Measurements from ENCODE around the gene SPRR2D. TPM values are rescaled to one million over a fixed set of nuclear protein-coding genes. Genes with fewer than 3 reads are reported as not detected.

The SPRR2D gene
- total RNA-seq, 1 donor from 2014 or later: not detected

GRCh38 chr1:153049211-153049610 is 8.3 kb upstream of the SPRR2D start:
- no peak for DNase-seq (ENCODE audit: extremely low spot score, unreplicated experiment)
- no peak overlapping the region for H3K4me3 Mint-ChIP-seq (ENCODE audit: unreplicated experiment)
- no peaks in the 10 kb centered on the region for H3K9me3 Mint-ChIP-seq (ENCODE audit: unreplicated experiment)
- H3K4me1 Mint-ChIP-seq (ENCODE audit: unreplicated experiment): no peaks in the 10 kb centered on the region
- no peak overlapping the region for H3K27ac Mint-ChIP-seq (ENCODE audit: unreplicated experiment)
- H3K36me3 Mint-ChIP-seq (ENCODE audit: unreplicated experiment): no peaks in the 10 kb centered on the region
- H3K27me3 Mint-ChIP-seq (ENCODE audit: unreplicated experiment): no peaks in the 10 kb centered on the region
- no peak for TF ChIP-seq CTCF (IDR thresholded peaks at IDR 0.05)

GRCh38 chr1:153035211-153035610 is 5.7 kb downstream of the SPRR2D start:
- DNase-seq (ENCODE audit: extremely low spot score, unreplicated experiment): no peak
- no peak for TF ChIP-seq CTCF (IDR thresholded peaks at IDR 0.05)
- H3K4me3 Mint-ChIP-seq (ENCODE audit: unreplicated experiment): no peak overlapping the region
- H3K27me3 Mint-ChIP-seq (ENCODE audit: unreplicated experiment): no peaks in the 10 kb centered on the region
- H3K4me1 Mint-ChIP-seq (ENCODE audit: unreplicated experiment): no peaks in the 10 kb centered on the region
- H3K27ac Mint-ChIP-seq (ENCODE audit: unreplicated experiment): no peak overlapping the region
- H3K9me3 Mint-ChIP-seq (ENCODE audit: unreplicated experiment): no peaks in the 10 kb centered on the region
- no peaks in the 10 kb centered on the region for H3K36me3 Mint-ChIP-seq (ENCODE audit: unreplicated experiment)

- no peak for DNase-seq (ENCODE audit: extremely low spot score, unreplicated experiment)
- Mint-ChIP-seq H3K4me1 (ENCODE audit: unreplicated experiment) (no peaks in the 10 kb centered on the region), H3K4me3 (ENCODE audit: unreplicated experiment) (no peak overlapping the region), H3K27me3 (ENCODE audit: unreplicated experiment) (no peaks in the 10 kb centered on the region), H3K9me3 (ENCODE audit: unreplicated experiment) (peaks cover 8% of the 10 kb centered on the region), H3K36me3 (ENCODE audit: unreplicated experiment) (no peaks in the 10 kb centered on the region), H3K27ac (ENCODE audit: unreplicated experiment) (no peak overlapping the region)
- TF ChIP-seq CTCF (IDR thresholded peaks at IDR 0.05): no peak
Measured at GRCh38 chr1:153032677-153033308, 8.1 kb downstream of the SPRR2D start.

GRCh38 chr1:153032073-153032472 is 8.8 kb downstream of the SPRR2D start:
- Mint-ChIP-seq H3K4me1 (ENCODE audit: unreplicated experiment) (no peaks in the 10 kb centered on the region), H3K9me3 (ENCODE audit: unreplicated experiment) (peaks cover 8% of the 10 kb centered on the region), H3K27ac (ENCODE audit: unreplicated experiment) (no peak overlapping the region), H3K36me3 (ENCODE audit: unreplicated experiment) (no peaks in the 10 kb centered on the region), H3K27me3 (ENCODE audit: unreplicated experiment) (no peaks in the 10 kb centered on the region), H3K4me3 (ENCODE audit: unreplicated experiment) (no peak overlapping the region)
- TF ChIP-seq CTCF (IDR thresholded peaks at IDR 0.05): no peak
- no peak for DNase-seq (ENCODE audit: extremely low spot score, unreplicated experiment)

- Mint-ChIP-seq H3K36me3 (ENCODE audit: unreplicated experiment) (no peaks in the 10 kb centered on the region), H3K4me3 (ENCODE audit: unreplicated experiment) (no peak within 1 kb of the TSS), H3K9me3 (ENCODE audit: unreplicated experiment) (peaks cover 8% of the 10 kb centered on the region), H3K27ac (ENCODE audit: unreplicated experiment) (no peak within 1 kb of the TSS), H3K4me1 (ENCODE audit: unreplicated experiment) (no peaks in the 10 kb centered on the region), H3K27me3 (ENCODE audit: unreplicated experiment) (no peaks in the 10 kb centered on the region)
- DNase-seq (ENCODE audit: extremely low spot score, unreplicated experiment): no peak
- no peak for TF ChIP-seq CTCF (IDR thresholded peaks at IDR 0.05)
Measured at GRCh38 chr1:153030895-153031294, 10.0 kb downstream of the SPRR2D start, which contains the start of gene SPRR1B. SPRR1B (plus strand) TSS chr1:153031203; CDS start chr1:153032346, 1,143 bp downstream.

Measured in osteocyte (in vitro differentiated cells).